ENCODE data around the gene GRM4.

GRM4 gene

DNA sequence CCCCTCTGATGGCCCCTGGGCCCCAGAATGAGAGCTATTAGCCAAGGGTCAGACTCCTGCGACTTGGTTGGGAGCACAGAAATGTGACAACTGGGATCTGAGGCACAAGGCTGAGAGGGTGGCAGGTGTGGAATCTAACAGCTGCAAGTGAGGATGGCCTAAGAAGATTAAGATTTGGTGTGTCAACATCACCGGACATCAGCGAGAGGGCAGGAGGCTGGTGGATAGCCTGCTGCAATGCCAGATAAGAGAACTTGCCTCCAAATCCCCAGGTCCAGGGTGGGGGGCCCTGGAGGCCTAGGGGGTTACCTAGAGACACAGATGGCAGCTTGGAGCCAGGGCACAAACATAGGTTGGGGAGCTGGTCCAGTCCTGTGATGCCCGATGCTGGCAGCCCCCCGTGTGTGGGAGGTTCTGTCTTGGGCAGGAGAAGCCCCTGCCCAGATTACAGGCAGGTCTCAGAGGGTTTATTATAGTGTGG lies 155.8 kb downstream of the GRM4 start:
- DNase-seq, result no peak

DNA sequence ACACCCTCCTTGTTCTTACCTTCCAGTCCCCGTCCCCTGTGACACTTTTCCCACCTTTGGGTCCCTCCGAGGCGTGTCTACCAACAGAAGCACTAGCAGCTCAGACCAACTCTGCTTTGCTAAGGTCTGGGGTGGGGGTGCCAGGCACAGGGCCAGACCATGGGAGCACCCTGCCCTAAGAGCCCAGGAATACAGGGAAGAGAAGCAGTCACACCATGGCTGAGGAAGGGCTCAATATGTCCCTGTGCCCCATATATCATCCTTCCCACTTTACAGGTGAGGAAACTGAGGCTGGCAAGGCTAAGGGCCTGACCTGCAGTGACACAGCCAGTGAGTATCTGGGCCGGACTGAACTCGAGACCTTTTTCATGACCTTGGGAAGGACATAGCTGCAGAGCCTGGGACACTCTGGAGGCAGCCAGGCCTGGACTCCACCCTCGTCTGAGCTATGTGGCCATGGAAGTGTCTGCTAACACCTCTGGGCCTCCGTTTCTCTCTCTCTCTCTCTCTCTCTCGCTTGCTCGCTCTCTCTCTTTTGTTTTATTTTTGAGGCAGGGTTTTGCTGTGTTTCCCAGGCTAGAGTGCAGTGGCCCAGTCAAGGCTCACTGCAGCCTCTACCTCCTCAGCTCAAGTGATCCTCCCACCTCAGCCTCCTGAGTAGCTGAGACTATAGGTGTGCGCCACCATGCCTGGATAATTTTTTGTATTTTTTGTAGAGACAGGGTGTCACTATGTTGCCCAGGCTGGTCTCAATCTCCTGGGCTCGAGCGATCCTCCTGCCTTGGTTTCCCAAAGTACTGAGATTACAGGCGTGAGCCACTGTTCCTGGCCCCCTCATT lies 156.7 kb downstream of the GRM4 start:
- DNase-seq, result no peak

DNA sequence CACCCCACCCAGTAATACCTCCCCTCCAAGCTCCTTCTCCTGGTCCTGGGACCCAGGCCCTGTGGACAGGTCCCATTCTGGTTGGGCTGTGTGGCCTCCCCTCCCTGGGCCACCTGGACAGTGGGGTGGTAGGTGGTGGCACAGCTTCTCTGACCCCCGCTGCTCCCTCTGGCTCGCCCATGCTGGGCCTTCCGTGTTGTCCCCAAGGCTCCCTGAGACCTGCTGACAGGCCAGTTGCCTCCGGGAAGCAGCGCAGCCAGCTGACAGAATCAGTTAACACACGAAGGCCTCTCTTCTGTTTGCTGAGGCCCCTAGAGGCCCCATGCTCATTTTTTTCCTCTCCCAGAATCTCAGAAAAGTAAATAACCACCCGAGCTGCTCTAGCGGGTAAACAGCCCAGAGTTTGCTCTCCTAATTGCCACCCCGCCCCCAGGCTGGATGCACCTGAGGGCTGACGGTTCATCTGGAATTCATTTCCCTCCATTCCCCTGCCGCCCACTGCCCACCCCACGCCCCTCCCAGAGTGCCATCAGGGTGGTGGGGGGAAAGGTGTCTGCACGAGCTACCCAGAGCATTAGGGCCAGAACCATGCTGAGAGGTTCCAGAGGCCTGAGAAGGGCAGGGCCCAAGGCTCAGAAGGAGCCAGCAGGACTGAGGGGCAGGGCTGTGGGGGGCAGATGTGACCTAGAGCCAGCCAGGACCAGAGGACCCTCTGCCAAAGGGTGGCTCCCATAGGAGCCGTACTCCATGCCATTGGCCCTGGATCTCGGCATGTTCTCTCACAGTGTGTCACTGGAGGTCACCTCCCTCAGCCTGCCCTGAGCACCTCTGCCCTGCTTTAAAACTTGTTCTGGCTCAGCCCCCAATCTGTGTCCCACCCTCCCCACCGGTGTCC lies 157.5 kb downstream of the GRM4 start:
- DNase-seq, result no peak

DNA sequence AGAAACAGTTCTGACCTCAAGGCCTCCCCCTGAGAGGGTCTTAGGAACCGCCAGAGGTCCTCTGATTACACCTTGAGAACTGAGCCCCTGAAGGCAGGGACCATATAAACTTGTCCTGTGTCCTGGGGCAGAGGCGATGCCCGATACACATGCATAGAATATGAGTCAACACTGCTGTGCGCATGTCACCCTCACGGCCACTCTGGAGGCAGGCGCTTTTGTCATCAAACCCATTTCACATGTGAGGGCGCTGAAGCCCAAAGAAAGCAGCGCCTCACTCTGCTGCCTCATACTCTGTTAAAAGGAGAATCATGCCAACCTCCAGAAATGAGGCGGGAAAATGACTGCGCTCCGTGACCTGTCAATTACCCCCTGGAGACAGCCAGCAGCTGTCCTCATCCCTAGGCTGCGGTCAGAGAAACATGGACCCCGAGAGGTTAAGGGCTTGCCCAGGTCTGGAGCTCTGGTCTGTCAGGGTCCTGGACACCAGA lies 158.3 kb downstream of the GRM4 start:
- no peak for DNase-seq

DNA sequence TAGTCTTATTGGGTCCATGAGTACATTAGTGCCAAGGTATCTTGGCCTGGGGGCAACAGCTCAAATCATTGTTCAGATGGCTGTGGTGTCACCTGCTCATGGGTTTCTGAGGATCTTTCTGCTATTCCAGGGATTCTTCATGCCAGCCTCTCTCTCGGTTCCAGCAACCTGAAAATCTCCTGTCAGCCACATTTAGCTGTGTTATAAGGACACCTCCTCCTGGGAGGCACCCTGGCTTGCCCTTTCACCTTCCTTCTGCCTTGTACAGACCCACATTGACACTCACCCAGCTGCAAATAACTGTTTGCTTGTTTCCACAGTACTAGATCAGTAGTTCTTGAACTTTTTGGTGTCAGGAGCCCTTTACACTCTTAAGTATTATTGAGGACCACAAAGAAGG lies 159.9 kb downstream of the GRM4 start:
- no peak for DNase-seq

DNA sequence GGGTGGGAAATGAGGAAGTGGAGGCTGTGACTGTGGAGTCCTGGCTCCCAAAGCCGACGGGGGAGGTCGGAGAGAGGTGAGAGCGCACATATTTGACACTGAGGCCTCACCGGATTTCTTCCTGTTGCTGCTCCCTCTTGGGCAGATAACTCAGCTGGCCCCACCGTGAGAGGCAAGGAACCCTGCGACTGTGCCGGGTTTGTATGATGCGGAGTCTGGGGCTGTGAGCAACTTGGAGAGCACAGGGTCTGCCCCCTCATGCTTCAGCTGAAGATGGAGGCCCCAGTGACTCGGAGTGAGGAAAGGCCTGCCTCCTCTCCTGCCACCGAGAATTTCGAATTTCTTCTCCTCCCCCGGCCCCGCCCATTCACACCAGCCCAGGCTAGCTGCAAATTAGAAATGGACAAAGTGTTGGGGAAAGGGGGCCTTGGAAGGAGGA lies 160.6 kb downstream of the GRM4 start:
- no peak for DNase-seq

DNA sequence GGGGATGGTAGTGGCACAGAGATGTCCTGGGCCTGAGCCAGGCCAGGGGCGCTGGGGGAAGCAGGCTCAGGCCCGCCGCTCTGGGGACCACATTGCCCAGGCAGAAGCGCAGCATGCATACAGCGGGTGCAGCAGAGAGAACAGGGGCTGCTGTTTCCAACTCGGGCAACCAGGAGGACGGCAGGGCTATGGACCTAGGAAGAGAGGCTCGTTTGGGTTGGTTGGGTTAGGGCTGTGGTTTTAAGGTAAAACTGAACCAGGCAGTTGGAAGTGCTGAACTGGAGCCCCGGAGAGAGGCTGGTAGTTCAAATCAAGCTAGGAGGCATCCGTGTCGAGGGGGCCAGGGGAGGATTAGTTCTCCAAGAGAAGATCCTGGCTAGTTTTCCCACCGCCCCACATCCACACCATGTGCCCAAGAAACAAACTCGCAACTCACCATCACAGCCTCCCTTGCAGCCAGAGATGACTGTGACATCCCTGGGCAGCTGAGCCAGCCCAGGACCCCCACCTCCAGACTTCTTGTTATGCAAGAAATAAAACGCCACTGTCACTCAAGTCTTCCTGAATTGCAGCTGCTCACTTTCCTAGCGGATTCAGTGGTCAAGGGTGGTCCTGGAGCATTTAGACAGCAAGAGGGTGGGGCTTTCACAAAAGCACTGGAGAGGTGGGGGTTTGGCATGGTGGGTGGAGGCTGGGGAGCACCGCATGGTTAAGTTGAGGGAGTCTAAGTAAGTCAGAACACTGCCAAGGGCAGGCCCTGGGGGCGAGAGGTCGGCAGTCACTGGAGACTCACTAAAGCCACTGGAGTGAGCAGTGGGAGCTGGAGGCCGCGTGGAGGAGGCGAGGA lies 161.2 kb downstream of the GRM4 start:
- no peak for DNase-seq

DNA sequence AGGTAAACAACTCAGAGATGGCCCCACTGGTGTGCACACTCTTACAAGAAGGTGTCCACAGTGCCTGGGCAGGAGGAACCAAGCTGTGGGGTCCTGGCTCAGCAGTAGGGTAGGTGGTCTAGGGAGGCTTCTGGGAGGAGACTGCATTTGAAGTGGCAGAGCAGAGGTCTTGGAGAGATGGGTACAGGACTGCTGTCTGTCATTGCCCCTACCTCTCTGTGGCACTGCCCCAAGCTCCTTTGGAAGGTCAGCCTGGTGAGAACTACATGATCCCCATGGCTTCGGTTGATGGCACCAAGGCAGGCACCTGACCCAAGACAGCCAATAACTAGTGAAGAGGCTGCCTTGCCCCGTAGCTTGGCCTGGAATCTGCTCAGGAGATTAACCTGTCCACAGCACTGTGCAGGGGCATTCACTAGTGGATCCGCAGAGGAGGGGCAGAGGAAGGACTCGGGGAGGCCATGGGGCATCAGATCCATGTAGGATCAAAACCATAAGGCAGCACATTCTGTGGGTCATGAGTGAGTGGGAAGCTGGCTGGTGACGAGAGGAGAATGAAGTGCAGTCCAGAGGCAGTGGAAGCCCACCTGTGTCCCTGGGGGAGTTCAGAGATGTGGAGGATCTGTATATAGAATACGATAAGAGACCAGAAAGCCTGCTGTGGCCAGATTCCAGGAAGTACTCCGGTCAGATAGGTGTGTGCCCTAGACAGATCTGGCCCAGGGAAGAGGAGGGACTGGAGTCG lies 162.0 kb downstream of the GRM4 start:
- DNase-seq, result no peak

DNA sequence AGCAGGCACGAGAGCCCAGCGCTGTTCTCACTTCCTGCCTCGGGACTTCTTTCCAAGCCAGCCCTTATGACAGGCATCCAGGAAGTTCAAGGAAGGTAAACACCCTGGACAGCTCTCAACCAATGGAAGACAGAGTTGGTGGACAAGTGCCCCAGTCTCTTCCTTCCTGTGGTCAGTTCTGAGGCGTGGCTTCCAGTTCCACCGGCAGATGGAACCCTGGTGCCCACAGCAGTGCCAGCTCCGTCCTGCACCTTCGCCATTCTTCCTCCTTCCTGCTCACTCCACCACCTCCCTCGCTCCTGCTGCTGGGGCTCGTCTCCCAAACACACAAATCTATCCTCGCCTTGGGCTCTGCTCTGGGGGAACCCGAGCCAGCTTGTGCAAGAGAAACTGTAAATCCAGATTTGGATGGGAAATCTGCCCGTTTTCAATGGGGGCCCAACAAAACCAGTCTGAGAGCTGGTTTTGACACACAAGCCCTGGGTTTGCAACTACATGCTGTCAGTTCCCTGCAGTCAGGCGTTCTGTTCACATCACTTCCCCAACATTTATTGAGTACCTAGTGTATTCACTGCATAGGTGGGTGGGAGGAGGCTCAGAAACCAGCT lies 162.7 kb downstream of the GRM4 start:
- DNase-seq, result no peak

DNA sequence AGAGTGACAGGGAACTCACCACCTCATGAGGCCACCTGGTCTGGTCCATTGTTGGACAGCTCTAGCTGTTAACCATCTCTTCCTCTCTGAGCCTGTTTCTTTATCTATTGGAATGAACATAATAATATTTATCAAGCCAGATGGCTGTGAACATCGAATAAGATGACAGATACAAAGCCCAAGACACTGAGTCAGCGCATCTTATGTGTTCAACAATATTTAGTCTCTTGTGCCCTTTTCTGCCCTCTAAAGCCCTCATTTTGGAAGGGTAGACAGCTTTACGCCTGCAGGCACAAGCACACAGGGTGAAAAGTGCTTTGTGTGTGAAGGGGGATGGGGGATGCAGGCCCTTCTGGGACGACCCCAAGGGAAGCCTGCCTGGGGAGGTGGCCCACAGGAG lies 164.0 kb downstream of the GRM4 start:
- DNase-seq, result no peak

DNA sequence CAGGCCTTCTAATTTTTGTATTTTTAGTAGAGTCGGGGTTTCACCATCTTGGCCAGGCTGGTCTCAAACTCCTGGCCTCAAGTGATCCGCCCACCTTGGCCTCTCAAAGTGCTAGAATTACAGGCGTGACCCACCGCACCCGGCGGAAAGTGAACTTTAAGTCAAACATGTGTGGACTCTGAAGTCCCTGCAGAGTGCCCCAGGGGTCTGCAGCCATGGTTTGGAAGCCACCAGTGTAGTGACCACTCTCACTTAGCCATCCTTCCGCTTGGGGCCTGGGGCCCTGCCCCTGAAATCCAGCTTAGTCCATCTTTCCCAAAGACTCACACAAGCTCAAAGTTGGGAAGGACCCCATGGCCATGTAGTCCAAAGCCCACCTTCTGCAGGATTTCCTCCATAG lies 164.5 kb downstream of the GRM4 start:
- DNase-seq, result no peak

DNA sequence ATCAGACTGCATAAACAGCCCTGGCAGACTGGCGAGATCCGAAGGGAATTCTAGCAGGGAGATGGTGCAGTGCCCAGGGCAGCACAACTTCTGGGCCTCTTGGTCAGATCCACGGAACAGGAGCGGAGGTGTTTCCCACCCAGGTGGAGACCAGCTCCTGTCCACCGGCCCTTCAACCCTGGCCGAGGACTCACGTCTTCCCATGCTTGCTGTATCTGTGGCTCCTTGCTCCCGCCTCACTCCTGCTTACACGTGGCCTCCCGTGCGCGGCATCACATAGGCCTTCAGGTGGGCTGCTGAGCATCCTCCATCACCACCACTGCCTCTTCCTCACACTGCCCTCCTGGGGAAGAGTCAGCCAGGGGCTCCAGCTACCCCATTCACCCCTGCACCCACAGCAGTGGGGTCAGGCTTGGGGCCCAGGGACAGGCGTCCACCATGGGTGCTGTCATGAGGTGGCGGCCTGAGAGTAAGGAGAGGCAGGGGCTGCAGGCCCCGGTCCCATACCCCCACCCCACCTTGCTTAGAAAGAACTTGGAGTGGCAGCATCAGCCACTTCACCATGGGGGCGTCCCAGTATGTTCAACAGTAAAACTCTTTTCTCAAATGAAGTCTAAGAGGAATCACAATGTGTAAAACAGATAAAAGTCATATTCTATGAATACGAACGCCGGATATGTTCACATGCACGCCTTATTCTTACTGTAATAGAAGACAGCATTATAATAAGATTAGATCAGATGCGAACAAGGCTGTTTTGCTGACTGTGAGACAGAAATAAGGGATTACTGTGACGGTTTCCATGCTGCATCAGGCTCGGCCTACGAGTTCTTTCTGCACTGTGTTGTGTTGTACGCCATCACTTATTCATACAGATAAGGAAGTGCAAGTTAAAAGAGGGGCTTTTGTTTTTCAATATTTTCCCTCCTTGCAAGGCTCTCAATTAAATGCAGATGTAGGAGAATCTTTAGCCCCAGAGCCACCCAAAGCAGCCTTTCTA lies 165.4 kb downstream of the GRM4 start:
- no peak for DNase-seq

DNA sequence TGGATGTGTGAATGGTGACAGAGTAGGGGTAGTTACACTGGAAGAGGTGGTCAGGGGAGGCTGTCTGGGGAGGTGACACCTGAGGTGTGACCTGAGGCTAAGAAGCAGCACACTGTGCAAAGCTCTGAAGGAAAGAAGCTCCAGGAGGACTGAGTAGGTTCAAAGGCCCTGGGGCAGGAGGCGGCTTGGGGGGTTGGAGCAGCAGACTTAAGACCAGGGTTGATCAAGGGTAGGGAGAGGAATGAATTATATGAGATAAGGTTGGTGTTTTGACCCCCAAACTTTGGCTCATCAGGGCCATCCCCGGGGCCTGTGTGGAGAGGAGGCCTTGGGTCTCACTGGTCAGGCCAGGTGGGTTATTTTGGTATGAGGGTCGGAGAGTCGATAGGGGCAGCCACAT lies 166.1 kb downstream of the GRM4 start:
- no peak for DNase-seq

DNA sequence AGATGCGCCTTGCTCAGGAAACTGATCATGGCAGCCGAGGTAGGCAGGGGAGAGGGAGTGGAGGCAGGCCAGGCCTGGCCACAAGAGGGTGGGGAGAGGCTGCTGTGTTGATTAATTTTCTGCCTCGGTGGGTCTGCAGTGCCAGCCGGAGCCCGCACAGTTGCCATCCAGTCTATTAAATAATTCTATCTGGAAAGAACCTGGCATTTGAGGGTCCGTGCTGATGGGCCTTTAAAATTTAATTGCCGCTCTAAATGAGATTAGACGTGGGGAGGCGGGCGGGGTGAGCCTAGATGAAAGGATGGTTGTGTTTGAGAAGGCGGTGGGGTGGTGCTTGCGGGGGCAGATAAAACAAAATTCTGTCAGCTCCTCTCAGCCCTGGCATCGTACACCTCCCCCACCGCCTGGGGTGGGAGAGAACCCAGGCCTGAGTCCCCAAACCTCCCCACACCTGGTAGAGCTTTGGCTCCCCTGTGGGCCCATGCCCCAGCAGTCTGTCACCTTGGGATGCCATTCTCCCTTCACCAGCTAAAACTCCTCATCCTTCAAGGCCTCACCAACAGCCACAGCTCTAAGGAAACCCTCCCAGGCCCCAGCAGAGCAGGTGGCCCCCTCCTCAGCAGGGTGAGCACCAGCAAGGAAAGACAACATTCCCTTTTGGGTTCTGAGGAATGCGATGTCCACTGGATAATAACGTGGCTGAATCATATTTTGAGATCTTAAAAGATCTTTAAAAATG lies 167.3 kb downstream of the GRM4 start:
- no peak for DNase-seq

DNA sequence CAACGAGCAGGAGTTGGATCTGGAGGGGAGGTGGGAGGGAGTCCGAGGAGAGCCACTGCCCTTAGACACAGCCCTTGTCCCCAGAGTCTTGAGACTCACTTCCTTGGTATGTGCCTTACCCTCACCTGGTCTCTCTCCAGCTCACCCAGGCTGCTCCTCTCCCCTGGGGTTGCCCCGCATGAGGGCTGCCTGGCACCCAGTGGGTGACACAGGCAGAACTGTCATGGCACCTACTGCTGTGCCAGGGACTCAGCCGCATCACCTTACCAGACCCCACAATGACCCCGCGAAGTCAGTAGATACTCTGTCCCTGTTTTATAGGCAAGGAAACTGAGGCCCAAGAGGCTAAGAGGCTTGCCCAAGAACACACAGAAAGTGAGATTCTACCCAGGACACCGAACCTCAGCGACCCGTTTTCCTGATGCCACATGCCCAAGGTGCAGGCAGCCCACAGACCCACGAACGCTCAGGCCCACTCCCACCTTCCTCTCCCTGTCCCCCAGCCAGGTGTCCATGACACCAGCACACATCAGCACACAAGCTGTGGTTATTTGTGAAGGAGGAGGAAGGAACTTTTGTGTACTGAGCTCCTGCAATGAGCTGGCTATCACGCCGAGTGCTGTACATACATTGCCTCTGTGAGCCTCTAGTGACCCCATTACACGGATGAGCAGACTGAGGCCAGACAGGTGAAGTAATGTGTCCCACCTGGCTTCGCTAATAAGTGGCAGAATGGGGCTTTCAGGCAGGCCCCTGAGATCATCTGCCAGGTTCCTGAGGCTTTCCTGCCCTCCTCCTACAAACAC lies 168.1 kb downstream of the GRM4 start:
- DNase-seq, result no peak

DNA sequence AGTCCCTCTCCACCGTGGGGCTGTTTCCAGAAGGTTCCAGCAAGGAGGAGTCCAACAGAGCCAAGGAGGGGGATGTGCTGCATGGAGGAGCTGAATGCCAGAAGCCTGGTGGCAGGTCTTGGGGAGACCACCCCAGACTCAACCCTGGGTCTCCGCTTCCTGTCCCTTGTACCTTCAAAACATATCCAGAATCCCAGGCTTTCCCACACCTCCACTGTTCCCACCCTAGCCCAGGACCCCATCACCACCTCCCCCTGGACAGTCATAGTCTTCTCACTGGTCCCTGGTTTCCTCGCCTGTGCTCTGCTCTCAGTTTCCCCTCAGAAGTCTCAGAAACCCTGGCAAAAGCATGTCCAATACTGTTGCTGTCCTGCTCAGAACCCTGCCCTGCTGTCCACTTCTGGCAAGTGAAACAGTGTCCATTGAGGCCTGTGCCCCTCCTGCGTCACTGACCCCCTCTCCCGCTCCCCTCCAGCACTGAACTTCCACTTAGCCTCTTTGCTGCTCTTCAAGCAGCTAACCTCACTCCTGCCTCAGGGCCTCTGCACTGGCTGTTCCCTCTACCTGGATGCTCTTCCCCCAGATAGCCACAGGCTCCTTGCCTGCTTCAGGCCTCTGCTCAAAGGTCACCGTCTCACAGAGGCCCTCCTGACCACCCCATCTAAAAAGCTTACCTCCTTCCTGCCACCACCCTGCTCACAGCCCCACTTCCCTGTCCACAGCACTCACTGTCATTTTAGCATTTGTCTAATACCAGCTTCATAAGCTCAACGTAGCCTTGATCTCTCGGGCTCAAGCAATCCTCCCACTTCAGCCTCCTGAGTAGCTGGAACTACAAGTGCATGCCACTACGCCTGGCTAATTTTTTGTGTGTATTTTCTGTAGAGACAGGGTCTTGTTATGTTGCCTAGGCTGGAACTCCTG lies 169.2 kb downstream of the GRM4 start:
- no peak for DNase-seq

DNA sequence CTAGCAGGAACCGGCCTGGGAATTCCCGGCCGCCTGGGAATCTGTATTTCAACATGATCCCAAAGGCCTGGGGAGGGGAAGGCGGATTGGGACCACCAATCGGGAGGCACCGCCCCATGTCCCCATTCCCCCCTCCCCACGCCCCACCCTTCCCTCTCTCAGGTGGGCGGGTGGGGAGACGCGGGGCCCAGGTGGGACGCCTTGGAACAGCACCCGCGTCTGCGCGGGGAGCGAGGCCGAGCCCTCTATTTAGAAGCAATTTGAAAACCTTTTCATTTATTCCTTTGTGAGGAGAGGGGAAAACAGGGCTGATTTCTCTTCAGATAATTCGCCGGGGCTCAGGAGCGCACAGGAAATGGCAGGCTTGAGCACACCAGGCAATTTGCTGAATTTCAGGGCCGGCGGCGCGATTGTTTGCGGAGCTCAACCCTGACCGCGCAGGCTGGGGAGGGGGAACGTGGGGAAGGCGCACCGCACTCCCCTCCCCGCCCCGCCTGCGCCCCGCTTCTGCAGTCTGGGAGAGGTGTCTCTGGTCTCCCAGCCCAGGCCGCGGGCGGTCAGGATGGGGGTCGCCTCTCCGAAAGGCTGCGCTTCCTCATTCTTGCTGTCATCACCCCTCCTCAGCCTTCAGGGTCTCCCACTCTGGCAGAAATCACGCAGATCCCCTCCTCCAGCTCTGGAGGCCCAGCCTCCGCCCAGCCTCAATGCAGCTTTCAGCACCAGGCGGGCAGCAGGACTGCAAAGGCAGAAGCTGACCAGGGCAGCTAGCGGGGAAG lies 170.0 kb downstream of the GRM4 start:
- DNase-seq, result no peak

All from DMS 273 treated with DMSO at 0.1 percent for 48 hours (cell line).